Ovary (tissue), 3 donors: ENCODE measurements around the gene FAR2.

ENCODE experiments used
- EP300 ChIP-seq: sonication (generic); formaldehyde crosslinking; IDR thresholded peaks from one replicate; pipeline ENCODE4 v1.6.1; 2017; ENCODE audit warnings: antibody characterized with exemption
- POLR2A ChIP-seq: fragments of 450-650 bp; IDR thresholded peaks from one replicate; pipeline ENCODE4 v1.6.1; 2017; ENCODE audit warnings: antibody characterized with exemption, mild to moderate bottlenecking, moderate library complexity
- TF ChIP-seq, protein P1 (sequence below), 3 donors: fragments of 450-650 bp in 2 of 3; fragments of 200-600 bp in 1 of 3; IDR thresholded peaks; one replicate each; pipeline versions ENCODE4 v1.5.1 to v1.8.0; 2016 to 2022; ENCODE audit warnings: antibody characterized with exemption in 3 of 3, mild to moderate bottlenecking in 1 of 3
- donor health status: DM: no; HTN: no; CAD: no.

DNA sequence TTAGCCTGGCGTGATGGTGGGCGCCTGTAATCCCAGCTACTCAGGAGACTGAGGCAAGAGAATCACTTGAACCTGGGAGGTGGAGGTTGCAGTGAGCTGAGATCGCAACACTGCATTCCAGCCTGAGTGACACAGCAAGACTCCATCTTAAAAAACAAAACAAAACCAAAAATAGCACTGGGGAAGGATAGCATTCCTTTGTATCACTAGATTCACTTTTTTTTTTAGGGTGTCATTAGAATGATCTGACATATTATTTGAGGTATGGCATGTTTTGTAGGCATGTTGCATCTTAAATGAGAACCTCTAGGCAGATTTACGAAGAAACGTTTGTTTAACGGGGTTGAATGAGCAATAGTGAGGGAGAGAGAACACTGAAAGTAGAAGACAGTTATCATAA lies 16.8 kb upstream of the FAR2 start:
- TF ChIP-seq, protein P1, sequence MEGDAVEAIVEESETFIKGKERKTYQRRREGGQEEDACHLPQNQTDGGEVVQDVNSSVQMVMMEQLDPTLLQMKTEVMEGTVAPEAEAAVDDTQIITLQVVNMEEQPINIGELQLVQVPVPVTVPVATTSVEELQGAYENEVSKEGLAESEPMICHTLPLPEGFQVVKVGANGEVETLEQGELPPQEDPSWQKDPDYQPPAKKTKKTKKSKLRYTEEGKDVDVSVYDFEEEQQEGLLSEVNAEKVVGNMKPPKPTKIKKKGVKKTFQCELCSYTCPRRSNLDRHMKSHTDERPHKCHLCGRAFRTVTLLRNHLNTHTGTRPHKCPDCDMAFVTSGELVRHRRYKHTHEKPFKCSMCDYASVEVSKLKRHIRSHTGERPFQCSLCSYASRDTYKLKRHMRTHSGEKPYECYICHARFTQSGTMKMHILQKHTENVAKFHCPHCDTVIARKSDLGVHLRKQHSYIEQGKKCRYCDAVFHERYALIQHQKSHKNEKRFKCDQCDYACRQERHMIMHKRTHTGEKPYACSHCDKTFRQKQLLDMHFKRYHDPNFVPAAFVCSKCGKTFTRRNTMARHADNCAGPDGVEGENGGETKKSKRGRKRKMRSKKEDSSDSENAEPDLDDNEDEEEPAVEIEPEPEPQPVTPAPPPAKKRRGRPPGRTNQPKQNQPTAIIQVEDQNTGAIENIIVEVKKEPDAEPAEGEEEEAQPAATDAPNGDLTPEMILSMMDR (IDR thresholded peaks at IDR 0.05): no peak
- TF ChIP-seq POLR2A (no peak), EP300 (no peak)
